GM23338 (cell line): Measurements from ENCODE around the gene GHRL. TPM values are rescaled to one million over a fixed set of nuclear protein-coding genes. Genes with fewer than 3 reads are reported as not detected.

Experiments
- ATAC-seq: fragments of 200-7000 bp; cut with Tn5 transposase; 3 replicates; pipeline ENCODE4 v1.9.1; 2020
- DNase-seq: peaks from one replicate; pipeline ENCODE4 v3.0.0-alpha.2; 2015; ENCODE audit warnings: low spot score
- H2AFZ ChIP-seq: fragments of 200-600 bp; sonication (generic); 2 replicates; pipeline ENCODE4 v1.8.0; 2016; ENCODE audit warnings: antibody characterized with exemption, mild to moderate bottlenecking, moderate library complexity
- H3F3A ChIP-seq: fragments of 200-600 bp; sonication (generic); replicated peaks from 2 replicates; pipeline ENCODE4 v1.8.0; 2017; ENCODE audit warnings: antibody characterized with exemption, mixed run types, low read depth
- H3K27ac ChIP-seq: fragments of 200-600 bp; sonication (generic); 2 replicates; pipeline ENCODE4 v1.6.1; 2016; ENCODE audit warnings: low read depth
- H3K27me3 ChIP-seq: fragments of 200-600 bp; sonication (generic); 2 replicates; pipeline ENCODE4 v1.8.0; 2016; ENCODE audit warnings: mild to moderate bottlenecking, mixed run types, moderate library complexity; ENCODE audit not compliant: insufficient read depth
- H3K36me3 ChIP-seq: fragments of 200-600 bp; sonication (generic); 2 replicates; pipeline ENCODE4 v1.8.0; 2016; ENCODE audit warnings: mild to moderate bottlenecking; ENCODE audit not compliant: insufficient read depth
- H3K4me1 ChIP-seq: fragments of 200-600 bp; sonication (generic); 2 replicates; pipeline ENCODE4 v1.8.0; 2016; ENCODE audit warnings: mild to moderate bottlenecking, moderate library complexity; ENCODE audit not compliant: insufficient read depth
- H3K4me2 ChIP-seq: fragments of 200-600 bp; sonication (generic); 2 replicates; pipeline ENCODE4 v1.7.1; 2017; ENCODE audit warnings: mixed run types
- H3K4me3 ChIP-seq: fragments of 200-600 bp; sonication (generic); 2 replicates; pipeline ENCODE4 v1.6.1; 2016; ENCODE audit warnings: mixed run types
- H3K79me2 ChIP-seq: fragments of 200-600 bp; sonication (generic); replicated peaks from 2 replicates; pipeline ENCODE4 v1.8.0; 2017; ENCODE audit warnings: mild to moderate bottlenecking; ENCODE audit not compliant: insufficient read depth
- H3K9me2 ChIP-seq: fragments of 200-600 bp; sonication (generic); 2 replicates; pipeline ENCODE4 v1.8.0; 2017; ENCODE audit not compliant: insufficient read depth
- H4K20me1 ChIP-seq: fragments of 200-600 bp; sonication (generic); replicated peaks from 2 replicates; pipeline ENCODE4 v1.8.0; 2017; ENCODE audit warnings: mild to moderate bottlenecking; ENCODE audit not compliant: insufficient read depth
- H3K27ac Mint-ChIP-seq: 2 replicates; pipeline ENCODE4 v1.8.0; 2020; ENCODE audit warnings: inconsistent platforms, mild to moderate bottlenecking, moderate library complexity, mixed read lengths
- H3K27me3 Mint-ChIP-seq: 3 replicates; pipeline ENCODE4 v1.8.0; 2022; ENCODE audit warnings: low read depth, mild to moderate bottlenecking, moderate library complexity, mixed read lengths, inconsistent platforms; ENCODE audit not compliant: insufficient read depth, poor library complexity
- H3K36me3 Mint-ChIP-seq: 3 replicates; pipeline ENCODE4 v1.8.0; 2021; ENCODE audit warnings: low read depth, mild to moderate bottlenecking, inconsistent platforms, moderate library complexity, mixed read lengths
- H3K4me1 Mint-ChIP-seq: 3 replicates; pipeline ENCODE4 v1.8.0; 2020; ENCODE audit warnings: mild to moderate bottlenecking, inconsistent platforms, mixed read lengths
- H3K4me3 Mint-ChIP-seq: 3 replicates; pipeline ENCODE4 v1.8.0; 2021; ENCODE audit warnings: moderate library complexity, mild to moderate bottlenecking, inconsistent platforms, mixed read lengths
- H3K9me3 Mint-ChIP-seq: 3 replicates; pipeline ENCODE4 v1.8.0; 2020; ENCODE audit warnings: moderate library complexity, mild to moderate bottlenecking, inconsistent platforms, mixed read lengths
- EZH2phosphoT487 ChIP-seq: fragments of 200-600 bp; sonication (generic); IDR thresholded peaks from one replicate; pipeline ENCODE4 v1.8.1; 2018; ENCODE audit warnings: antibody characterized with exemption; ENCODE audit not compliant: unreplicated experiment
- STAT1 ChIP-seq: IDR thresholded peaks from one replicate; pipeline ENCODE4 v1.6.1; 2016; ENCODE audit warnings: antibody characterized with exemption; ENCODE audit not compliant: unreplicated experiment
- ZNF114 ChIP-seq: fragments of 250-450 bp; sonication (Bioruptor Pico); IDR thresholded peaks from 2 replicates; pipeline ENCODE4 v1.5.0; 2020; ENCODE audit warnings: mild to moderate bottlenecking, moderate library complexity
- polyA plus RNA-seq: library from polyadenylated mRNA; unstranded; fragments of >200 nt; fragmentation: Nextera tagmentation; extraction: Ambion mirVana; gene quantifications from 2 replicates; pipeline ENCODE4 v1.2.1, GENCODE V29; 2016
- total RNA-seq: library from RNA; depleted of rRNA; stranded (reverse); fragments of >200 nt; shearing (Covaris generic); gene quantifications from 2 replicates; pipeline ENCODE4 v1.2.3, GENCODE V29; 2014
- TF ChIP-seq, protein P1 (sequence below): fragments of 250-450 bp; sonication (Bioruptor Pico); IDR thresholded peaks from 2 replicates; pipeline ENCODE4 v1.5.0; 2020; ENCODE audit warnings: mild to moderate bottlenecking, moderate library complexity
- TF ChIP-seq, protein P2 (sequence below): IDR thresholded peaks from 2 replicates; pipeline ENCODE4 v1.6.1; 2016; ENCODE audit warnings: antibody characterized with exemption
- TF ChIP-seq, protein P3 (sequence below), 2 experiments: fragments of 200-600 bp in 1 of 2; sonication (generic) in 1 of 2; conservative IDR thresholded peaks; 2 replicates each; pipeline versions ENCODE4 v1.5.1 to v1.6.1; 2016 to 2017; ENCODE audit warnings: antibody characterized with exemption in 2 of 2, low read depth in 2 of 2, mild to moderate bottlenecking in 2 of 2, moderate library complexity in 1 of 2

The GHRL gene
- total and polyA plus RNA-seq, 2 experiments from 2014 or later, result 0.78 TPM; not detected in 1

DNA sequence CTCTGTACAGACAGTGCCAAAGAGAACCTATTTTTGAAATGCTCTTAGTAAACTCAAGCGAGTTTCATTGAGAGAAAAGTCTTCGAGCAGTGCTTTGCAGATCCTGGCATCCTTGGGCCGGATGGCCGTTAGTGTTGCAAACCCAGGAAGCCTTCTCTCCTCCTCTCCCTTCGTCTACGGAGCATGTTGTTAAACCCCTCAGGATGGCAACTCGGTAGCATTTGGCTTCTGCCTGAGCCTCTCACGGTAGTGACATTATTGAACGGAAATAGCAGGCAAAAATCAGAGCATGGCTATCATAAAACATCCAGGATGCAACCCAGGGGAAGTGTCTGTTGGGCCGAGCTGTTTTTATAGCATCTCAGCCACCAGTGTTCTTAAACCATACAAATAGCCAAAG, 34.8 kb upstream of the GHRL start (continued):
- TF ChIP-seq, protein P1, sequence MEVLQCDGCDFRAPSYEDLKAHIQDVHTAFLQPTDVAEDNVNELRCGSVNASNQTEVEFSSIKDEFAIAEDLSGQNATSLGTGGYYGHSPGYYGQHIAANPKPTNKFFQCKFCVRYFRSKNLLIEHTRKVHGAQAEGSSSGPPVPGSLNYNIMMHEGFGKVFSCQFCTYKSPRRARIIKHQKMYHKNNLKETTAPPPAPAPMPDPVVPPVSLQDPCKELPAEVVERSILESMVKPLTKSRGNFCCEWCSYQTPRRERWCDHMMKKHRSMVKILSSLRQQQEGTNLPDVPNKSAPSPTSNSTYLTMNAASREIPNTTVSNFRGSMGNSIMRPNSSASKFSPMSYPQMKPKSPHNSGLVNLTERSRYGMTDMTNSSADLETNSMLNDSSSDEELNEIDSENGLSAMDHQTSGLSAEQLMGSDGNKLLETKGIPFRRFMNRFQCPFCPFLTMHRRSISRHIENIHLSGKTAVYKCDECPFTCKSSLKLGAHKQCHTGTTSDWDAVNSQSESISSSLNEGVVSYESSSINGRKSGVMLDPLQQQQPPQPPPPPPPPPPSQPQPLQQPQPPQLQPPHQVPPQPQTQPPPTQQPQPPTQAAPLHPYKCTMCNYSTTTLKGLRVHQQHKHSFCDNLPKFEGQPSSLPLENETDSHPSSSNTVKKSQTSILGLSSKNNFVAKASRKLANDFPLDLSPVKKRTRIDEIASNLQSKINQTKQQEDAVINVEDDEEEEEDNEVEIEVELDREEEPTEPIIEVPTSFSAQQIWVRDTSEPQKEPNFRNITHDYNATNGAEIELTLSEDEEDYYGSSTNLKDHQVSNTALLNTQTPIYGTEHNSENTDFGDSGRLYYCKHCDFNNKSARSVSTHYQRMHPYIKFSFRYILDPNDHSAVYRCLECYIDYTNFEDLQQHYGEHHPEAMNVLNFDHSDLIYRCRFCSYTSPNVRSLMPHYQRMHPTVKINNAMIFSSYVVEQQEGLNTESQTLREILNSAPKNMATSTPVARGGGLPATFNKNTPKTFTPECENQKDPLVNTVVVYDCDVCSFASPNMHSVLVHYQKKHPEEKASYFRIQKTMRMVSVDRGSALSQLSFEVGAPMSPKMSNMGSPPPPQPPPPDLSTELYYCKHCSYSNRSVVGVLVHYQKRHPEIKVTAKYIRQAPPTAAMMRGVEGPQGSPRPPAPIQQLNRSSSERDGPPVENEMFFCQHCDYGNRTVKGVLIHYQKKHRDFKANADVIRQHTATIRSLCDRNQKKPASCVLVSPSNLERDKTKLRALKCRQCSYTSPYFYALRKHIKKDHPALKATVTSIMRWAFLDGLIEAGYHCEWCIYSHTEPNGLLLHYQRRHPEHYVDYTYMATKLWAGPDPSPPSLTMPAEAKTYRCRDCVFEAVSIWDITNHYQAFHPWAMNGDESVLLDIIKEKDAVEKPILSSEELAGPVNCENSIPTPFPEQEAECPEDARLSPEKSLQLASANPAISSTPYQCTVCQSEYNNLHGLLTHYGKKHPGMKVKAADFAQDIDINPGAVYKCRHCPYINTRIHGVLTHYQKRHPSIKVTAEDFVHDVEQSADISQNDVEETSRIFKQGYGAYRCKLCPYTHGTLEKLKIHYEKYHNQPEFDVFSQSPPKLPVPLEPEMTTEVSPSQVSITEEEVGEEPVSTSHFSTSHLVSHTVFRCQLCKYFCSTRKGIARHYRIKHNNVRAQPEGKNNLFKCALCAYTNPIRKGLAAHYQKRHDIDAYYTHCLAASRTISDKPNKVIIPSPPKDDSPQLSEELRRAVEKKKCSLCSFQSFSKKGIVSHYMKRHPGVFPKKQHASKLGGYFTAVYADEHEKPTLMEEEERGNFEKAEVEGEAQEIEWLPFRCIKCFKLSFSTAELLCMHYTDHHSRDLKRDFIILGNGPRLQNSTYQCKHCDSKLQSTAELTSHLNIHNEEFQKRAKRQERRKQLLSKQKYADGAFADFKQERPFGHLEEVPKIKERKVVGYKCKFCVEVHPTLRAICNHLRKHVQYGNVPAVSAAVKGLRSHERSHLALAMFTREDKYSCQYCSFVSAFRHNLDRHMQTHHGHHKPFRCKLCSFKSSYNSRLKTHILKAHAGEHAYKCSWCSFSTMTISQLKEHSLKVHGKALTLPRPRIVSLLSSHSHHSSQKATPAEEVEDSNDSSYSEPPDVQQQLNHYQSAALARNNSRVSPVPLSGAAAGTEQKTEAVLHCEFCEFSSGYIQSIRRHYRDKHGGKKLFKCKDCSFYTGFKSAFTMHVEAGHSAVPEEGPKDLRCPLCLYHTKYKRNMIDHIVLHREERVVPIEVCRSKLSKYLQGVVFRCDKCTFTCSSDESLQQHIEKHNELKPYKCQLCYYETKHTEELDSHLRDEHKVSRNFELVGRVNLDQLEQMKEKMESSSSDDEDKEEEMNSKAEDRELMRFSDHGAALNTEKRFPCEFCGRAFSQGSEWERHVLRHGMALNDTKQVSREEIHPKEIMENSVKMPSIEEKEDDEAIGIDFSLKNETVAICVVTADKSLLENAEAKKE (CRISPR knock-in tag), result no peak
- TF ChIP-seq ZNF114 (CRISPR knock-in tag), result no peak
- no peak for TF ChIP-seq EZH2phosphoT487
- no peak for TF ChIP-seq STAT1

DNA sequence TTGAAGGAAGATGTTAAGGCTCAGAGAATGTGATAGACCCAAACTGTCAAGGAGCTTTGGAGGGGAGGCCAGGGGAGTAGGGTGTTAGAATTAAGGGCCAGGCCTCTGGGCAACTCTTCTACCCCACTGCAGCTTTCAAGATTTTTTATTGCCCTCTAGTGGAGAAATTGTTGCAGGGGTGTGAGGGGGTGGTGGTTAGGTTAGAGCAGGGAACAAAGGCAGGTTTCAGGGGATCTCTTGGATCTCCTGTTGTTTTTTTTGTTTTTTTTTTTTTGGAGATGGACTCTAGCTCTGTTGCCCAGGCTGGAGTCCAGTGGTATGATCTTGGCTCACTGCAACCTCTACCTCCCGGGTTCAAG, 29.6 kb upstream of the GHRL start:
- DNase-seq (peak; percentile 76), ATAC-seq (peak; percentile 57)
- Histone ChIP-seq H3K27ac (no peak overlapping the region), H2AFZ (peak overlapping the region; percentile 76), H3K27me3 (no peaks in the 10 kb centered on the region), H4K20me1 (peaks cover 14% of the 10 kb centered on the region), H3K79me2 (peaks cover 28% of the 10 kb centered on the region), H3K4me3 (no peak overlapping the region), H3K9me2 (no peaks in the 10 kb centered on the region), H3K4me2 (no peak overlapping the region), H3F3A (no peaks in the 10 kb centered on the region), H3K36me3 (peaks cover 14% of the 10 kb centered on the region), H3K4me1 (no peaks in the 10 kb centered on the region)
- Mint-ChIP-seq H3K4me3 (no peak overlapping the region), H3K4me1 (peaks cover 5% of the 10 kb centered on the region), H3K27me3 (peaks cover 12% of the 10 kb centered on the region), H3K27ac (no peak overlapping the region), H3K9me3 (no peaks in the 10 kb centered on the region), H3K36me3 (peaks cover 19% of the 10 kb centered on the region)
- TF ChIP-seq, protein P2, sequence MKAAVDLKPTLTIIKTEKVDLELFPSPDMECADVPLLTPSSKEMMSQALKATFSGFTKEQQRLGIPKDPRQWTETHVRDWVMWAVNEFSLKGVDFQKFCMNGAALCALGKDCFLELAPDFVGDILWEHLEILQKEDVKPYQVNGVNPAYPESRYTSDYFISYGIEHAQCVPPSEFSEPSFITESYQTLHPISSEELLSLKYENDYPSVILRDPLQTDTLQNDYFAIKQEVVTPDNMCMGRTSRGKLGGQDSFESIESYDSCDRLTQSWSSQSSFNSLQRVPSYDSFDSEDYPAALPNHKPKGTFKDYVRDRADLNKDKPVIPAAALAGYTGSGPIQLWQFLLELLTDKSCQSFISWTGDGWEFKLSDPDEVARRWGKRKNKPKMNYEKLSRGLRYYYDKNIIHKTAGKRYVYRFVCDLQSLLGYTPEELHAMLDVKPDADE, result no peak
- TF ChIP-seq, protein P3, sequence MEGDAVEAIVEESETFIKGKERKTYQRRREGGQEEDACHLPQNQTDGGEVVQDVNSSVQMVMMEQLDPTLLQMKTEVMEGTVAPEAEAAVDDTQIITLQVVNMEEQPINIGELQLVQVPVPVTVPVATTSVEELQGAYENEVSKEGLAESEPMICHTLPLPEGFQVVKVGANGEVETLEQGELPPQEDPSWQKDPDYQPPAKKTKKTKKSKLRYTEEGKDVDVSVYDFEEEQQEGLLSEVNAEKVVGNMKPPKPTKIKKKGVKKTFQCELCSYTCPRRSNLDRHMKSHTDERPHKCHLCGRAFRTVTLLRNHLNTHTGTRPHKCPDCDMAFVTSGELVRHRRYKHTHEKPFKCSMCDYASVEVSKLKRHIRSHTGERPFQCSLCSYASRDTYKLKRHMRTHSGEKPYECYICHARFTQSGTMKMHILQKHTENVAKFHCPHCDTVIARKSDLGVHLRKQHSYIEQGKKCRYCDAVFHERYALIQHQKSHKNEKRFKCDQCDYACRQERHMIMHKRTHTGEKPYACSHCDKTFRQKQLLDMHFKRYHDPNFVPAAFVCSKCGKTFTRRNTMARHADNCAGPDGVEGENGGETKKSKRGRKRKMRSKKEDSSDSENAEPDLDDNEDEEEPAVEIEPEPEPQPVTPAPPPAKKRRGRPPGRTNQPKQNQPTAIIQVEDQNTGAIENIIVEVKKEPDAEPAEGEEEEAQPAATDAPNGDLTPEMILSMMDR (conservative IDR thresholded peaks at IDR 0.05; ENCODE audit: low read depth in 2 of 2), result peak; percentile 66 to 70
